OCI-LY1 (cell line): Measurements from ENCODE around the gene KLHL35.

ENCODE experiments used
- H2AFZ ChIP-seq: fragments of 200-600 bp; sonication (generic), shearing (Covaris generic); 2 replicates; pipeline ENCODE4 v1.6.0; 2014; ENCODE audit warnings: antibody characterized with exemption, mild to moderate bottlenecking, low read length
- H3F3A ChIP-seq: fragments of 200-600 bp; sonication (generic), shearing (Covaris generic); 2 replicates; pipeline ENCODE4 v1.6.0; 2014; ENCODE audit warnings: mild to moderate bottlenecking, antibody characterized with exemption, low read length, moderate library complexity; ENCODE audit not compliant: insufficient read depth
- H3K27ac ChIP-seq: fragments of 200-600 bp; sonication (generic); 2 replicates; pipeline ENCODE4 v1.5.1; 2014; ENCODE audit warnings: low read length, mixed run types, mild to moderate bottlenecking, low read depth; ENCODE audit not compliant: poor library complexity, severe bottlenecking
- H3K27me3 ChIP-seq: fragments of 200-600 bp; sonication (generic); 2 replicates; pipeline ENCODE4 v1.6.0; 2014; ENCODE audit warnings: antibody characterized with exemption, mild to moderate bottlenecking, low read length, moderate library complexity; ENCODE audit not compliant: insufficient read depth
- H3K36me3 ChIP-seq: fragments of 200-600 bp; sonication (generic); 2 replicates; pipeline ENCODE4 v1.6.1; 2014; ENCODE audit warnings: mild to moderate bottlenecking, antibody characterized with exemption, low read length, moderate library complexity, mixed read lengths; ENCODE audit not compliant: insufficient read depth
- H3K4me1 ChIP-seq: fragments of 200-600 bp; sonication (generic); 2 replicates; pipeline ENCODE4 v1.5.1; 2014; ENCODE audit warnings: mild to moderate bottlenecking, low read length, moderate library complexity; ENCODE audit not compliant: insufficient read depth, severe bottlenecking
- H3K4me2 ChIP-seq: fragments of 200-600 bp; sonication (generic), shearing (Covaris generic); 2 replicates; pipeline ENCODE4 v1.6.1; 2014; ENCODE audit warnings: low read length
- H3K4me3 ChIP-seq: fragments of 200-600 bp; sonication (generic); 2 replicates; pipeline ENCODE4 v1.5.1; 2014; ENCODE audit warnings: low read length, low read depth, mild to moderate bottlenecking, mixed read lengths; ENCODE audit not compliant: poor library complexity, severe bottlenecking
- H3K79me2 ChIP-seq: fragments of 200-600 bp; shearing (Covaris generic); 2 replicates; pipeline ENCODE4 v1.6.1; 2016; ENCODE audit warnings: mixed run types, low read length, mixed read lengths; ENCODE audit not compliant: insufficient read depth
- H3K9ac ChIP-seq: fragments of 200-600 bp; sonication (generic), shearing (Covaris generic); 2 replicates; pipeline ENCODE4 v1.6.1; 2014; ENCODE audit warnings: mild to moderate bottlenecking, low read length, mixed read lengths
- H3K9me2 ChIP-seq: fragments of 200-600 bp; sonication (generic), shearing (Covaris generic); 2 replicates; pipeline ENCODE4 v1.6.1; 2014; ENCODE audit warnings: low read depth, mild to moderate bottlenecking, low read length, mixed read lengths
- H3K9me3 ChIP-seq: fragments of 200-600 bp; shearing (Covaris generic); 2 replicates; pipeline ENCODE4 v1.6.1; 2014; ENCODE audit warnings: low read length, mixed read lengths
- H4K20me1 ChIP-seq: fragments of 200-600 bp; sonication (generic), shearing (Covaris generic); 2 replicates; pipeline ENCODE4 v1.6.0; 2016; ENCODE audit warnings: mild to moderate bottlenecking, low read length; ENCODE audit not compliant: insufficient read depth
- EZH2 ChIP-seq: fragments of 200-600 bp; sonication (generic), shearing (Covaris generic); IDR thresholded peaks from 2 replicates; pipeline ENCODE4 v1.8.0; 2017; ENCODE audit warnings: borderline replicate concordance, mixed run types, mild to moderate bottlenecking, antibody characterized with exemption, low read length, moderate library complexity, mixed read lengths
- TF ChIP-seq, protein P1 (sequence below): fragments of 200-600 bp; sonication (generic), shearing (Covaris generic); IDR thresholded peaks from 2 replicates; pipeline ENCODE4 v1.5.1; 2017; ENCODE audit warnings: mild to moderate bottlenecking, antibody characterized with exemption, low read length, moderate library complexity, mixed read lengths

KLHL35 gene

DNA sequence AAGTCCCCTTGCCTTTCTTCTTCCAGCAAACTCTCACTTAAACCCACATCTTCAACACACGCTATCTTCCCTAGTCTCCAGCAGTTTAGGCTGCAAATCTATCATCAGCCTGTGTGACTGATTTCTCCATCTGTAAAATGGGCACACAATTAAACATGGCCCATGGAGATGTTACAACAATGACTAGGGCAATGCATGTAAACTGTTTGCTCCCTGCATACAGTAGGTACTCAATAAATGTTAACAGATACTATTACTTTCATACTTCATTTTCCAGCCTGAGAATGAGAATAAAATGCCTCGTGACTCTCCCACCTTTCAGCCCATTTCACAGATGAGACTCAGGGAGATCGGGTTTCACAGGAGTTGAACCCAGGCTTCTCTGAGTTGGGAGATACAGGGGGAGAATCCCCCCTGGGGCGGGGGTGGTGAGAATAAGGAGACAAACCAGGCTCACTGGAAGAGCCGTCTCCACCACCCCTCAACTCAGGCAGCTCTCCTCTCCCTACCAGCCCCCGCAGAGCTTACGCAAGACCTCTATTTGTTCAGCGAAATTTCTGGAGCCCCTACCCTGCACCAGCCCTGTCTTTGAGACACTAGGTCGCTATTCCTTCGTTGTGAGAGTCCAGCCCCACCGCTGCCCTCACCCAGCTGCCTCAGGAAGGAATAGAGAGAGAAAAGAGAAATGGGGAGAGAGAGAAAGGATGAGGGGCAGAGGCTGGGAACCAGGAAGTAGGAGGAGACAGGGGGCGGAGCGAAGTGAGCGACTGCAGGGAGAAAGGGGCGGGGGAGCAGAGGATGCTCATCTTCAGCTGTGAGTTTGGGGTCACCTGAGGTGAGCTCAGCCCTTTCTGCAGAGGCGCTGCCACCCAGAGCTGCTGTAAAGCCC is 42.1 kb upstream of the KLHL35 start:
- no peaks in the 10 kb centered on the region for H3F3A ChIP-seq
- no peak for TF ChIP-seq EZH2
- TF ChIP-seq, protein P1, sequence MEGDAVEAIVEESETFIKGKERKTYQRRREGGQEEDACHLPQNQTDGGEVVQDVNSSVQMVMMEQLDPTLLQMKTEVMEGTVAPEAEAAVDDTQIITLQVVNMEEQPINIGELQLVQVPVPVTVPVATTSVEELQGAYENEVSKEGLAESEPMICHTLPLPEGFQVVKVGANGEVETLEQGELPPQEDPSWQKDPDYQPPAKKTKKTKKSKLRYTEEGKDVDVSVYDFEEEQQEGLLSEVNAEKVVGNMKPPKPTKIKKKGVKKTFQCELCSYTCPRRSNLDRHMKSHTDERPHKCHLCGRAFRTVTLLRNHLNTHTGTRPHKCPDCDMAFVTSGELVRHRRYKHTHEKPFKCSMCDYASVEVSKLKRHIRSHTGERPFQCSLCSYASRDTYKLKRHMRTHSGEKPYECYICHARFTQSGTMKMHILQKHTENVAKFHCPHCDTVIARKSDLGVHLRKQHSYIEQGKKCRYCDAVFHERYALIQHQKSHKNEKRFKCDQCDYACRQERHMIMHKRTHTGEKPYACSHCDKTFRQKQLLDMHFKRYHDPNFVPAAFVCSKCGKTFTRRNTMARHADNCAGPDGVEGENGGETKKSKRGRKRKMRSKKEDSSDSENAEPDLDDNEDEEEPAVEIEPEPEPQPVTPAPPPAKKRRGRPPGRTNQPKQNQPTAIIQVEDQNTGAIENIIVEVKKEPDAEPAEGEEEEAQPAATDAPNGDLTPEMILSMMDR: no peak
- H3K4me2 ChIP-seq: peak overlapping the region; percentile 33; the same call in 1 of the 2 replicates
- H3K9me2 ChIP-seq: no peaks in the 10 kb centered on the region
- H3K9ac ChIP-seq: no peak overlapping the region
- H3K9me3 ChIP-seq: no peaks in the 10 kb centered on the region
- H3K27me3 ChIP-seq: 0 out of 2 replicates have a peak, but pooled peaks cover 3% of the 10 kb centered on the region
- peaks cover 7% of the 10 kb centered on the region for H3K4me1 ChIP-seq
- no peaks in the 10 kb centered on the region for H3K36me3 ChIP-seq
- H2AFZ ChIP-seq: peak overlapping the region; percentile 27; the same call in 1 of the 2 replicates
- no peaks in the 10 kb centered on the region for H4K20me1 ChIP-seq
- no peaks in the 10 kb centered on the region for H3K79me2 ChIP-seq
- no peak overlapping the region for H3K4me3 ChIP-seq
- H3K27ac ChIP-seq: no peak overlapping the region

DNA sequence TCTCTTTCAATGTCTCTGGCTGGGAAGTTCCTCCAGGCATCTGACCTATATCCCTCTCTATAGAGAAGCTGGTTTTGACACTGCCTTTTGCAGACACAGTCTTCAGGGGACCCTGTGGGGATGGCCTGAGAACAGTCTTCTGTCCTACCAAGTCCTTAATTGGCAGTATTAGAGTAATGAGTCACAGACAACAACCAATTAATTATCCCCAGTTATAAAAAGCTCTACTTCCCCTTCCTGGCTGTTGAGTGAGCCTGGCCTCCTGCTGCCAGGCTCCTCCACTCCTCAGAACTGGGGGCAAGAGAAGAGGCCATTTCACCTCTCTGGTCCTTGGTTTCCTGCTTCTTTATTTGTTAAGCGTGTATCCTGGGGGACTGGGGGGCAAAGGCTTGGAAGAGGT is 41.2 kb upstream of the KLHL35 start:
- TF ChIP-seq, protein P1: no peak
- no peak for TF ChIP-seq EZH2
- Histone ChIP-seq H3K79me2 (no peaks in the 10 kb centered on the region), H3K9ac (no peak overlapping the region), H3K4me1 (peaks cover 7% of the 10 kb centered on the region), H3K4me2 (no peak overlapping the region), H3F3A (no peaks in the 10 kb centered on the region), H2AFZ (no peak overlapping the region), H3K27me3 (0 out of 2 replicates have a peak, but pooled peaks cover 3% of the 10 kb centered on the region), H3K4me3 (no peak overlapping the region), H4K20me1 (no peaks in the 10 kb centered on the region), H3K9me2 (no peaks in the 10 kb centered on the region), H3K27ac (no peak overlapping the region), H3K9me3 (no peaks in the 10 kb centered on the region), H3K36me3 (no peaks in the 10 kb centered on the region)

DNA sequence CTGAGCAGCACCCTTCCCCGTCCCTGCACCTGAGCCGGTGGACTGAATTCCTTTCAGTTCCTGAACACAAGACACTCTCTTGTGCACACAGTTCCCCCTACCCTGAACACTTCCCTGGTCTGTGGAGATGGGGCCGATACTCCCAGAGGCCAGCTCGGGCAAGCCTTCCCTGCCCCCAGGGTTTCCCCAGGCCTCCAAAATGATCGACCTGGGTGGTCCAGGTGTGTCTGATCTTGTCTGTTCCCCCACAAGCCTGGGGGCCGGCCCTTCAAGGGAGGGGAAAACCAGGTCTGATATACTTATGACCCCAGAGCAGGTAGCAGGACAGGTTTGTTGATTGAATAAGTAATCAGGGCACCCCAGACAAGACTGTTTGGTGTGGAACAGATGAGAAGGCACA is 40.7 kb upstream of the KLHL35 start:
- Histone ChIP-seq H3K9ac (no peak overlapping the region), H3K4me3 (no peak overlapping the region), H3K79me2 (no peaks in the 10 kb centered on the region), H3F3A (no peaks in the 10 kb centered on the region), H3K36me3 (no peaks in the 10 kb centered on the region), H4K20me1 (no peaks in the 10 kb centered on the region), H3K4me1 (peaks cover 7% of the 10 kb centered on the region), H3K27ac (no peak overlapping the region), H2AFZ (no peak overlapping the region), H3K27me3 (0 out of 2 replicates have a peak, but pooled peaks cover 3% of the 10 kb centered on the region), H3K9me2 (no peaks in the 10 kb centered on the region), H3K4me2 (no peak overlapping the region), H3K9me3 (no peaks in the 10 kb centered on the region)
- TF ChIP-seq, protein P1: no peak
- TF ChIP-seq EZH2: no peak
